NOMO-1 treated with DMSO at 0.1 percent for 48 hours (cell line): ENCODE results near the gene IRX1.

Experiments used
- DNase-seq: peaks from one replicate; lab custom pipeline; 2025; ENCODE audit not compliant: unreplicated experiment; lab: John Stamatoyannopoulos, UW

Gene IRX1

DNA sequence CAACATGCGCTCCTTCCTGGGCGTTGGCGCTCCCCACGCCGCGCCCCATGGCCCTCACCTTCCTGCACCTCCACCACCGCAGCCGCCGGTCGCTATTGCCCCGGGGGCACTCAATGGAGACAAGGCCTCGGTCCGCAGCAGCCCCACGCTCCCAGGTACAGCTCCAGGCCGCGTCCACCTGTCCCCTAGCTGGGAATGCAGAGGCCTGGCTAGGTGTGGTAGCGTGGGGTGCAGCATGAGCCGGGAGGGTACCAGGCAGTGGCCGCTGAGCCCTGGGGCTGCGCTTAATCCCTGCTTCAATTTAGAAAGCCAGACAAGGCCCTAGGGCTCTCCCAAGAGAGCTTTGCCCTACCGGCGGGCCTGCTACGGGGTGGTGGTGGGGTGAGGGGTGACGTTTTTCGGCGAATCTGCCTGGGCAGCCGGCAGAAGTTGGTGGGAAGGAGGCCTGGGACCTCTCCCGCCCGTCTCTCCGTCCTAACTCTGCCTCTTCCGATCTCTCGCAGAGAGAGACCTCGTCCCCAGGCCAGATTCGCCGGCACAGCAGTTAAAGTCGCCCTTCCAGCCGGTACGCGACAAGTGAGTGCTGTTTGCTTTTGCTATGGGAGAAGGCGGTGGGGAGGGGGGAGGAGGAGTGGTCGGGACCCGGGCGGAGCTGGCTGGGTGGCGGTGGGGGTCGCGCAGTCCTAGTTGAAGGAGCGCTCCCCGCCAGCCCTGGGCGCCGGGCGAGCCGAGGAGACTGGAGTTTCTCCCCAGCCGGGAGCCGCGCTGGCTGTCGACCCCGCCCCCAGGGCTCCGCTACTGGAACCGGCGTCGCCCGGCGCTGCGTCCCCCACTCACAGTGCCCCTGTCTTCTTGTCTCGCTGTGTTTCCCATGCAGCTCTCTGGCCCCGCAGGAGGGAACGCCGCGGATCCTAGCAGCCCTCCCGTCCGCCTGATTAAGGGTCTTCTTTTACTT lies 4.8 kb downstream of the IRX1 start:
- no peak for DNase-seq

DNA sequence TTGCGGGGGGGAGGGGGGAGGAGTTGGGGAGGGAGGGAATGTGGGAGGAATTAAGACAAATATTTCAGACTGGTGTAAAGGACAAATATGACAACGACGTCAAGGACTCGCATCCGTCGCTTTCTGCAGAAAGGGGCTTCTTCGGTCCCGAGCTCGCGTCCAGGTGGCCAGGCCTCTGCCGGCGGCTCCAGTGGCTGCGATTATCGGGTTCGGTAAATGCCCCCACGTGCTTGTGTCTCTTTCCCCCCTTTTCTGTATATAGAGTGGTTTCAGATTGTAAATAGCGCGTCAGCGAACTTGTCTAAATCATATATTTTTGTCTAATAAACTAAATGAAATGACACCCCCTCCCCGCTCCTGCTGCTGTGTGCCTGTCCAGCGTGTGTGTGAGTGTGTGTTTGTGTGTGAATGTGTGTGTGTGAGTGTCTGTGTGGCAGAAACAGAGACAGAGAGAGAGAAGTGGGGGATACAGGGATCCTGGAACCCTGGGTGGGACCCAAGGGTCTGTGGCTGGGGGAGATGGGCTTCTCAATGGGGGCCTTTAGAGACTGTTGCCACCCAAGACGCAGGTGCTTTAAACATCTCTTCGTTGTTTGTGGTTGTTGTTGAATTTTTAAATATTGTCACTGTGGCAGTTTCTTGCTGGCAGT lies 5.6 kb downstream of the IRX1 start:
- DNase-seq, result no peak

- no peak for DNase-seq
Observed at GRCh38 chr5:3601911-3602782, 6.5 kb downstream of the IRX1 start.

GRCh38 chr5:3602785-3603502 lies 7.3 kb downstream of the IRX1 start:
- no peak for DNase-seq

DNA sequence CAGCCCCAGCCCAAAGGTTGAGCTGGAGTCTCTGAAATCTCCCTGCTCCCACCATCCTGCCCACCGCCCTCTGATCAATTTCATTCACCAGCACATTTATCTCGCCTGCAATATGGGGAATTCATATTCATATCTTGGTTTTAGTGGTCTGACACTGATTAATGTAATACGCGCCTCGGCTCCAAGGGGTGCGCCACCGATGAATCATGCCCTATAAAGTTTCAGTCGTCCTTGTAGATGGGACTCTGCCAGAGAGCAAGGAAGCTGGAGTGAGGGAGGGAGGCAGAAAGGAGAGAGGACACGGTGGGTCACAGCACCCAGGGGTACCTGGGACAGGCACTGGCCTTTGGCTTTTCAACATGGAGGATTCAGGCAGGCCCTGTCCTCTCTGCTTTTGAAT lies 8.9 kb downstream of the IRX1 start:
- DNase-seq, result no peak

DNA sequence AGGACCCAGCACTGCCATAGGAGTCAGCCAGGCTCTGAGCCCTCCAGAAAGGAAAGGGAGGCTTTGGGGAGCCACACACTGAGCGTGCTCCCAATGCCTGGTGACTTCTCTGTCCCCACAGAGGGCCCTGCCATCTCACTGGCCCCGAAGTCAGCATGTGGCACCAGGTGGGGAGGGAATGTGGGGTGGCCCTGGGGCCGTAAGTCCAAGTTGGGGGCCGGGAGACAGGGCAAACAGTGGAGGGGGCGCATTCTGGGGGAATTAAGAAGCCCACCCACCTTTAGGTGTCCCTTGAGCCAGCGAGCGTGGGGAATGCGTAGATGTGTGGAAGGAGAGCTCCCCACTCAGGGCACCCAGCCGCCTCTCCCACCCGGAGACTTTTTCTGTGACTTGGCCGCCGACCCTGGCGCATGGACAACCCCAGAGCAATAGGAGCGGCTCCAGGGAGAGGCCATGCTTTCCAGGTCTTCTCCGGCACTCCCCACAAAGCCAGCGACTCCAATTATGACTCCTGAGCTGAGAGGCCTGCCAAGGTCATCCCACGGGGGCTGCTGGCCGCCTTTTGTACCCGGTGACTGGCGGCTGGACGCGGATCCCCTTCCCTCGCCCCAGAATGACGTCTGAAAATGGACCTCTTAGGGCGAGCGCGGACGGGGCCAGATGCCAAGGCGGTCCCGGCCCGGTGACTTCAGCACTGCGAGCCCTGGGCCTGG lies 9.8 kb downstream of the IRX1 start:
- no peak for DNase-seq

DNA sequence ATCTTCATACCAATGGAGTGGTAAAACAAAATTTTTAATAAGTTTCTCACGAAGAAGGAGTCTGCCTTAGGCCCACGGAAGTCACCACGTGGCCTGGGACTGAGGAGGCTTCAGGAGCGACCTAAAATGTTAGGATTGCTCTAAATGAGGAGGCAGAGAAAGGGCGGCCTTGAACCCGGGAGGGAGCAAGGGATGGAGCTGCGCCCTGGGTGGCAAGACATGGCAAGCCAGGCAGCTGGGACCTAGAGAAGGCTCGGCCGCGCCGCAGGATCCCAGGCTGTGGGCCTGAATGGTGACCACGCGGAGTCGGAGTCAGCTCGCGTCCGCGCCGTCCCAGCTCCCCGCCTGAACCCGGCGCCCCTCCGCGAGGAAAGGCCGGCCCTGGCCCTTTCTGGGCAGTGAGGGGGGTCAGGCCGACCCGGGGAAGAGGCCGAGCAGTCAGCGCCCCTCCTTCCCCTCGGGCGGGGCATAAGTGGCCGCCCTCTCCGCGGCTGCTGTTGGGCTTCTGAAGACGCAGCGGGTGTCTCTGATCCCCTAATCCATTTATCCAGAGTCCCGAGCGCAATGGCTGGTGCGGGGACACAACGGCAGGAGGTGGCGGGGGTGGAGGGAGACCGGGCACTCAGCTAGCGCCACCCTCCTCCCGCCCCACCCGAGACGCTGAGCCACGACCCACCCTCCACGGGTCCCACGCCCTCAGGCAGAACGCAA lies 10.6 kb downstream of the IRX1 start:
- DNase-seq, result no peak

DNA sequence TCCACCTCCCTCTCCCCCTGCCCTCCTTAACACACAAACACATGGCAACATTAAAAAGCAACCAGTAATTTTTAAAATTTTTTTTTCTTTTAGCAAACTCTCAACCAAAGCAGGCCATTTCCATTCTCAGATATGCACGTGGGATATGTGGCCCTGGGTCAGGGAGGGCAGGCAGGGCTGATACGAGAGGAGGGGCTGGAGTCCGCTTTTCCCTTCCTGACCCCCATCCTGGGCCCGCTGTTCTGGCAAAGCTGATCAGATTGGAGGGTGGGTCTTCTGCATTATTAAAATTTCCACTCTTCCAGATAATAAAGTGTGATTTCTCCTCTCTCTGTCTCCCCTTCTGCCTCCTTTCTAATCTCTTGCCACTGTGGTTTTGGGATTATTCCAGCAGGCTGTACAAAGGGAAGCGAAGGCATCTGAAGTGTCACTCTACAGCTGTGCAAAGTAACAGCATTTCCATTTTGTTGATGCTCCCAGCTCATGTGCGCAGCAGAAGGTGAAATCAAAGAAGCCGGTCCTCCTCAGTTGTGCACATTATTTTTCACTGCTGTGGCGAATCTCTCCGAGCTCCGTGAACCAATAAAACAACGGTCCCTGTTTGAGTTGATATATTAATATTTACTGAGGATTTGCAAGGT lies 12.0 kb downstream of the IRX1 start:
- DNase-seq, result no peak

- DNase-seq, result no peak
Observed at GRCh38 chr5:3609120-3609681, 13.6 kb downstream of the IRX1 start.

- no peak for DNase-seq
Observed at GRCh38 chr5:3612591-3613042, 17.0 kb downstream of the IRX1 start.

GRCh38 chr5:3613726-3614125 lies 18.1 kb downstream of the IRX1 start:
- DNase-seq, result no peak

- DNase-seq, result no peak
Observed at GRCh38 chr5:3615217-3615616, 19.6 kb downstream of the IRX1 start.

DNA sequence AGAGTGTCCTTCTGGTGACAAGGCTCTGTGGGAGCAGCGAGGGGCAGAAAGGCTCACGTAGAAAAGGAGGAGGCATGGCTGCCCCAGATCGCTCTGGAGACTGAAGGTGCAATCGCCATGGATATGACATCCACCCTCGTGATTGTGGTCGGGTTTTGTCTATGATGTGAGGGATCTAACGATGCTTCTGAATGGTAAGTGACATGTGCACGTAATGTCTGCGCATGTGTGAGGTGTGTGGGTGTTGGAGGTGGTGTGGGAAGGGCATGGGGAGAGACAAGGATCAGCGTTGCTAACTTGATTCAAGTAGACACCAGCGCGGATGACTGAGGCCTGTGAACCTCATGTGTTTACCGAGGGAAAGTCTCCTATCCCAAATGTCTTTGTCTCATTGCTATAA lies 20.2 kb downstream of the IRX1 start:
- no peak for DNase-seq

- DNase-seq, result no peak
Observed at GRCh38 chr5:3619579-3619978, 23.9 kb downstream of the IRX1 start.

GRCh38 chr5:3622961-3623360 lies 27.3 kb downstream of the IRX1 start:
- no peak for DNase-seq

DNA sequence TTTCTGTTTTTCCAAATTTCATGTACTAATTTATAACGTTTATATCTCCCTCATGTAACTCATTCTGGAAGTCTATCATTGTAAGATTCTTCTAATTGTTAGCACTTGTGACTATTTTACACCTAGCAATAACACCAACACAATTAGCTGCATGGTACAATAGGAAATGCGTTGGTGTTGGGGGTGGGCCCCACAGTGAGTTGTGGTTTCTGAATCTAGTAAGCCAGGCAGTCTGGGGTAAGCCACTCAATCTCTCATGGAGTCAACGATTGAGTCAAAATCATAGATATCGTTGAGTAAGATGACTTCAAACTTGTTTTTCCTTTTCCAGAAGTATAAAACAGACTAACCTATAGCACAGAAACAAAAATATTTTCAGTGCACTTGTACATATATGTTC lies 30.0 kb downstream of the IRX1 start:
- no peak for DNase-seq

DNA sequence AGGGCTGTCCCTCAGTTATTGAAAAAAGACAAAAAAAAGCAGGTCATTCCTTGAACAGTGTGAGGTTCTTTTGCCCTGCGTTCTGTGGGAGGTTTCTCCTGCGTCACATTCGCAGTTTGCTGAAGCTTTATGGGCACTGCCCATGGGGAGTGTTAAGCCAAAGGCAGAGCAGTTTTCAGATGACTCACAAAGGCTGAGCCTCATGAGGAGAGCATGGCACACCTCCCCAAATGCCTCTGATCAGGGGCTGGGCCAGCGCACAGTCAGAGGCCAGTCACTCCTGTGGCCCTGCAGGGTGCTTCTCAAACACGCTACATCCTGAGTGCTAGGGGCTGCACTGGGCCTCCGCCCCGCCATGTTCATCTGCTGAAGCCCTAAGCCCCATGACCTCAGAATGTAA lies 38.4 kb downstream of the IRX1 start:
- DNase-seq, result no peak

DNA sequence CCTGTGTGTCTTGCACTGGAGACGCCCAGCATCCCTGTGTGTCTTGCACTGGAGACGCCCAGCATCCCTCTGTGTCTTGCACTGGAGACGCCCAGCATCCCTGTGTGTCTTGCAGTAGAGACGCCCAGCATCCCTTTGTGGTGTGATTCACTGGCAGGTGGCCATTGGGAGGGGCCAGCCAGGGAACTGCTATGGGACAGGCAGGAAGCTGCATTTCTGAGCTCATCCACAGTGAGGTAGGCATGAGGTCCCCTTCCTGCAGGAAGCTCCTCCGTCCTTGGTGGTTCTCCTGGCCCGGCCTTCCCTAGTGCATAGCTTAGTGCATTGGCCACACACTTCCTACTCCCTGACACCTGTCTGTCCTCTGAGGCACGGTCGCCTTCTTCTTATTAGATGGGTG lies 43.5 kb downstream of the IRX1 start:
- DNase-seq, result no peak

DNA sequence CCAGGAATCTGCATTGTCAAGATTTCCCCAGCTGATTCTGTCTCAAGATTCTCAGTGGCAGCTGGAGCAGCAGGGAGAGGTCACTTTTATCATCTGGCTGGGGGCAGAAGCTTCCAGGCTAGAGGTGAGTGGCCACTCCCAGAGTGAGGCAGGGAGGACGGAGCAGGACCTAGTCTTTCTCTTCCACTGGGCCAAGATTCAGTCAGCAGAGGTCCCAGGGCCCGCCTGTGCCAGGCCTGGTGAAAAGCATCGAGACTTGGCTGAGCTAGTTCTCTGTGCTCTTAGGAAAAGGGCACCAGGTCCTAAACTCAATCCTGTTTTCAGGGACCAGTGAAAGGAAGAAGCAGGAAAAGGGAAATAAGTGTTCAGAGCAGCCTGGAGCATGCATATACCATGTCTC lies 46.6 kb downstream of the IRX1 start:
- no peak for DNase-seq
